Midbrain (tissue), 1 donor: ENCODE data around the gene CKAP2L.
"Not testable (repeated sequence)": the region's sequence is repeated elsewhere in the genome, so short reads cannot be mapped to it uniquely, and the experiment has no call there.

Source experiments
- DNase-seq: peaks from one replicate; lab custom pipeline; 2025; lab: John Stamatoyannopoulos, UW

Gene CKAP2L

DNA sequence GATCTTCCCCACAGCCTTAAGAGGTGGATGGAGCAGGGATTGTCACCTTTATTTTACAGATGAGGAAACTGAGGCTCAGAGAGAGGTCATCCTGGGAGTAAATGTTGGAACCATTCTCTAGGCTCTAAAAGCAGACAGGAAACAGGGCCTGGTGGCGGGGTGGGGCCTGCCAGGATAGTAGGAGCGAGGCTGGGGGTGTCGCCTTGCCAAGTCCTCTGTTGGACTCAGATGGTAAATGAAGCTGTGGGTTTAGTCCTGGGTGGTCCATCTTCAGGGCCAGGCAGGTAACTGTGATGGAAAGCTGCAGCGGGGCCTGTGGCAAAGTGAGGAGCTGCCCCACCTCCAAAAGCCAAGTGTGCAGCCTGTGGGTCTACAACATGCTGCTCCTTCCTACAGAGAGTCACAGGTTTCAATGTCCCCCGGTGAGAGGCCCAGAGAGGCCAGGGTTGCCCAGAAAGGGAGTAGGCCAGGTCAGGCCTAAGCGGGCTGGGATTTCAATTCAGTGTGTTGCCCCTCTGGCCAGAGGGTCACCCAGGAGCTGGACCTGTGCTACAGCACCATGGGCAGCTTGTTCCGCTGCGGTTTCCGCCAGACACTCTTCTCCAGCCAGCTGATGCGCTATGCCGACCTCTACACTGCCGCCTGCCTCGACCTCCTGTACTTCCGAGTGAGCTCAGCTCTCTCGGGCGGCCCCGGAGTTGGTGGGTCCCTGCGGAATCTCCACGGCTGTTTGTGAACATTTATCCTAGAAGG lies 37.0 kb downstream of the CKAP2L start:
- no peak for DNase-seq

DNA sequence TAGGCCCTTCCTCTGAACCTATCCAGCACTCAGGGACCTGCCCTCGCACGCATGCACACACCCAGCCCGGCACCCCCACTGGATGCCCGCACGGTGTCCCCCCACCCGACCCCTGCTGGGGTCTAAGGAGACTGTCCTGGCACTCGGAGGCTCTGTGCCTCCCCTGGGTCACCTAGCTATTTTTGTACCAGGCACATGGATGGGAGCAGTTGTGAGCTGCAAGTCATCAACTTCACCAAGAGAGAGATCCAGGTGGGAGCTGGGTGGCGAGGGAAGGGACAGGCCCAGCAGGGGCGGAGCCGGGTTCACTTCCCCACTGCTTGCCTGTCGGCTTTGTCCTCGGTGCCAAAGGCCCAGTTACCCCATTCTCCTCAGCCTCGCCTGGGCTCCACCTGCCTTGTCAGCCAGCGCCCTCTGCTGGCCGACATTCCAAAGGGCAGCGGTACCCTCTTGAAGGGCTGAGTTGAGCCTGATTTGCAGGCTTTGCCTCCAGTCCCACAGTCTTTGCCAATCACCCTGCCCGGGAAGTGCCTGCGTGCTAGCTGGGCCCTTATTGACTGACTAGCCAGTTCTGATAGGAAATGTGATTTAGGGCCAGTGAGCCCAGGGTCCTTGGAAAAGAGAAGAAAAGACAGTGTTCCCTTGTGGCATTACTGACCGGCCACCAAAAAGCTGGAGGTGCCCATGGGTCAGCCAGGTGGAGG lies 37.8 kb downstream of the CKAP2L start:
- peak; percentile 88 for DNase-seq

GRCh38 chr2:112725545-112726457 lies 38.6 kb downstream of the CKAP2L start:
- DNase-seq = no peak

- no peak for DNase-seq
These were observed 39.6 kb downstream of the CKAP2L start for GRCh38 chr2:112724591-112725525.

DNA sequence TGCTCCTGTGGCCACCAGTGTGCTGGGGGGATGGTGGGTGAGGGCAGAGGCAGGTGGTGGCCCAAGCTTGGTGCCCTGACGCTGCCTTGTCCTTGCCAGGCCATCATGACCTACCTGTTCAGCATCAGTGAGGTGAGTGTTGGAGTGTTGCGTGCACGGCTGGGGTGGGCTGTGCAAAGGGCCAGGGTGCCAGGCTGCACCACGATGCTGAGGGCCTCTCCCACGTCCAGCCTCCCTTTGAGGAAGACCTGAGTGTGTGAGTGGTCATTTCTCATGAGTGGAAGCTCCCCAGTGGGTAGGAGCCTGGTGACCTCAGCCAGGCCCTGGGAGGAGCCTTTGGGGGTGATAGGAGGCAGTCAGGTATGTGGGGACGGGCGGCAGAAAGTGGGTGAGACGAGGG lies 40.4 kb downstream of the CKAP2L start:
- DNase-seq = no peak

GRCh38 chr2:112723547-112723940 lies 40.9 kb downstream of the CKAP2L start:
- DNase-seq = no peak

DNA sequence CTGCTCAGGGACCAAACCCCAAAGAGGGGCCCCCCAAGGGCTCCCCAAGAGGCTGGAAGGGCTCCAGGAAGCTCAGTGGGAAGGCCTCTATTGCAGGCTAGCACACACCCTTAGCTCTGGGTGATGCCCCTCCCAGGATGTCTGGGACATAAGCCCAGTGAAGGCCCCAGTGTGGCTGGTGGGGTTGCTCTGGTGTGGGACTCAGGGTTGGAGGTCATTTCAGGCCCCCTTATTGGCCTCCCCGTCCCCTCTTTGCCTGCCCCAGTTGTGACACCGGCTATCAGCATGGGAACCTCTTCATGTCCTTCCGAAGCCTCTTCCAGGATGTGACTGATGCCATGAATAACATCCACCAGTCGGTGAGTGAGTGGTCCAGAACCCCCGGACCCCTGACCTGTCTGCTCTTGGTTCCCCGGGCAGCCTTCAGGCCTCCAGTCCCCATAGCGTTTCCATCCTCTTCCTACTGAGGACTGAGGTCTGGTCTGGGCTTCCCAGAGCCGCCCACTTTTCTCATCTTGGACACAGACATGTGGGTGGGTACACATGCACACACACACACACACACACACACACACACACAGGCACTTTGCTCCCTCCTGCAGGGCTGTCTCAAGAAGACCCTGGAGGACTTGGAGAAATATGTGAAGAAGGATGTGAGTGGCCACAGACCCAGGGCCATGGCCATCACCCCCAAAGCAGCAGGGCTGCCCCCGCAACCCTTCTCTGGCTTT lies 41.4 kb downstream of the CKAP2L start:
- DNase-seq = no peak

GRCh38 chr2:112721819-112722522 lies 42.4 kb downstream of the CKAP2L start:
- DNase-seq = no peak

GRCh38 chr2:112720785-112721184 lies 43.6 kb downstream of the CKAP2L start, which contains the start of gene NT5DC4:
Gene NT5DC4, plus strand, starts transcription at chr2:112721020. Its CDS starts 60 bp downstream, at chr2:112721080.
- no peak for DNase-seq

- DNase-seq = no peak
These were observed 45.5 kb downstream of the CKAP2L start for GRCh38 chr2:112718863-112719370.

- DNase-seq = not testable (repeated sequence)
These were observed 47.5 kb downstream of the CKAP2L start for GRCh38 chr2:112716826-112717352.

DNA sequence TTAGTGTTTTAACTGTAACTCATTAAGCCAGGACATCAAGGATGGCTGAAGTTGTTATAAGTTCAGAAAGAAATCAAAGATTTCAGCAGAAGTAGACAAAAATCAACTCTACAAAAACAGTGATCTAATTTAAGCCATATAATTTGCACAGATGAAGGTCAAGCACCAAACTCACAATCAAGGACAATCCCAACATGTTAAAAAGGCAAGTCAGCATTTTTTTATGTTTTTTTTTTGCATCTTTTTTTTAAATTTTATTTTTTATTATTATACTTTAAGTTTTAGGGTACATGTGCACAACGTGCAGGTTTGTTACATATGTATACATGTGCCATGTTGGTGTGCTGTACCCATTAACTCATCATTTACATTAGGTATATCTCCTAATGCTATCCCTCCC lies 48.3 kb downstream of the CKAP2L start:
- DNase-seq = not testable (repeated sequence)

- DNase-seq = no peak
These were observed 49.4 kb downstream of the CKAP2L start for GRCh38 chr2:112714836-112715631.

- no peak for DNase-seq
These were observed 50.1 kb downstream of the CKAP2L start for GRCh38 chr2:112714331-112714730.

- DNase-seq = no peak
These were observed 50.5 kb downstream of the CKAP2L start for GRCh38 chr2:112713926-112714325.

DNA sequence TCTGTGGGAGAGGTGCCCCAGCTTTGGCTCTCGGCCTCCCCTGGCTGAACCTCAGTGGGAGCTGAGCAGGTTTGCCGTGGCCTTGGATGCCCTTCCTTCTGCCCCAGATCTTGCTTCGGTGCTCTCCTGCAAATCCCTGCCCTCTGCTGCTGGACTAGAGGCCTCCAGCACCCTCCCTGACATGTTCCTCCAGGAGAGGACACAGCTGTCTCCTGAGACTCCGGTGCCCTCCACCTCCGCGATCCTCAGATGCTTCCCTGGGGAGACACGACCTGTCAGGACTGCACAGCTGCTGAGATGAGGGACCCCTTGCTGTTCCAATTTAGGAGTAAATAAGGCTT lies 50.9 kb downstream of the CKAP2L start:
- DNase-seq = no peak

- DNase-seq = no peak
These were observed 51.4 kb downstream of the CKAP2L start for GRCh38 chr2:112712903-112713584.

GRCh38 chr2:112712465-112712864 lies 51.9 kb downstream of the CKAP2L start:
- no peak for DNase-seq
